Measurements from ENCODE around the gene KCNJ4. TPM values are rescaled to one million over a fixed set of nuclear protein-coding genes. Genes with fewer than 3 reads are reported as not detected.
"Not testable (repeated sequence)": the region's sequence is repeated elsewhere in the genome, so short reads cannot be mapped to it uniquely, and the experiment has no call there.

KCNJ4 gene
- total RNA-seq, 4 donors from 2014 or later: not detected

DNA sequence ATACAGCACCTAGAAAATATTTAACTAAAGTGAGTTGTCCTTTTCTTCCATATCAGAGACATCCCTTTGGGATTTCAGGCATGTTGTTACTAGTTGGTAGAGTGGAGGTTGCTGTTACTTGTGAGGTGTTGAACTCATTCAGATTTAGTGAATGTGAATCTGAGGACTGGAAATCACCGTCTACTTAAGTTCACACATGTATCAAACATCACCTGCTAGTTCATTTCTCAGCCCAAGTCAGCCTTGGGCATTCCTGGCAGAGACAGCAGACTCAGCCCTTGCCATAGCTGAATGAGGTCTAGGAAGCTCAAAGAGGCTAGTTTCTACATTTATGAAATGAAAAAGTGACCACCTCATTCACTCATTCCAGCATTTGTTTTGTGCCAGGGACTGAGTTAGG, 22.6 kb upstream of the KCNJ4 start:
- H3K4me1 ChIP-seq: no peaks in the 10 kb centered on the region
- H3K27me3 ChIP-seq: no peaks in the 10 kb centered on the region
- WGBS, 2 donors (ENCODE audit: low coverage in 1 of 2): no CpG with 5 or more reads among the region's 1 CpG
- H3K27ac ChIP-seq: no peak overlapping the region
- no peak for TF ChIP-seq EP300 (IDR thresholded peaks at IDR 0.05)
- no peak overlapping the region for H3K4me3 ChIP-seq
- no peaks in the 10 kb centered on the region for H3K9me3 ChIP-seq
- peaks cover 0 to 30% of the 10 kb centered on the region in 2 donors for H3K36me3 ChIP-seq
- no peak for ATAC-seq

DNA sequence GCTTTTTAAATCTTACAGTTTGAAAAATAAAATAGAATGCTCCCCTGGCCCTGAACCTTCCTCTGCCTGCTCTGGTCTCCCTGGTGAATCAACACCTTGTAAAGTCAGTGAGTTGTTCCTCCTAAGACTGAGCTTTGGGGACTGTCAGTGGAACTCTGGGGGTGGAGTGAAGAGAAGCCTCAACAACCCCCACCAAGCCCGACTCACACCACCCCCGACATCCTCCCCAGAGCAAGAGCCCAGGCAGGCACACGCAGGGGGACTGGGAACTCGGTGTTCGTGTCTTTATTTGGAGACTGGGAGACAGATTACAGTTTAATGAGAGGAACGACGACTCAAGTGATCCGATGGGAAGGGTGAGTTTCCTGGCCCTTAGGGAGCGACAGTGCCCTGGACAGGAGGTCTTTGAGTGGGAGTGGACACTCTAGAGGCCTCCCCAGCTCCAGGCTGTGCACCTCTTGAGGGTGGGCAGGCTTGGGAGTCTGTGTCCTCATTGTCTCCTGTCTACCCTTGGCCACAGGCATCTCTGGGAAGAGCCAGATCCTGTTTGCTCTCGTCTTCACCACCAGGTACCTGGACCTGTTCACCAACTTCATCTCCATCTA, 19.1 kb upstream of the KCNJ4 start:
- ATAC-seq: no peak
- WGBS, 2 donors (ENCODE audit: low coverage in 1 of 2): 76% methylated on average over 7 of the region's 10 CpGs; no CpG with 5 or more reads in 1 of the 2 donors
- Histone ChIP-seq H3K36me3 (no peaks in the 10 kb centered on the region), H3K27ac (no peak overlapping the region), H3K27me3 (no peaks in the 10 kb centered on the region), H3K9me3 (no peaks in the 10 kb centered on the region), H3K4me3 (no peak overlapping the region), H3K4me1 (peaks cover 0 to 3% (median 0%) of the 10 kb centered on the region in 3 donors)
- TF ChIP-seq POLR2AphosphoS5 (IDR thresholded peaks at IDR 0.05) (no peak), EP300 (IDR thresholded peaks at IDR 0.05) (no peak), POLR2A (IDR thresholded peaks at IDR 0.05) (no peak)
- TF ChIP-seq, protein P1, sequence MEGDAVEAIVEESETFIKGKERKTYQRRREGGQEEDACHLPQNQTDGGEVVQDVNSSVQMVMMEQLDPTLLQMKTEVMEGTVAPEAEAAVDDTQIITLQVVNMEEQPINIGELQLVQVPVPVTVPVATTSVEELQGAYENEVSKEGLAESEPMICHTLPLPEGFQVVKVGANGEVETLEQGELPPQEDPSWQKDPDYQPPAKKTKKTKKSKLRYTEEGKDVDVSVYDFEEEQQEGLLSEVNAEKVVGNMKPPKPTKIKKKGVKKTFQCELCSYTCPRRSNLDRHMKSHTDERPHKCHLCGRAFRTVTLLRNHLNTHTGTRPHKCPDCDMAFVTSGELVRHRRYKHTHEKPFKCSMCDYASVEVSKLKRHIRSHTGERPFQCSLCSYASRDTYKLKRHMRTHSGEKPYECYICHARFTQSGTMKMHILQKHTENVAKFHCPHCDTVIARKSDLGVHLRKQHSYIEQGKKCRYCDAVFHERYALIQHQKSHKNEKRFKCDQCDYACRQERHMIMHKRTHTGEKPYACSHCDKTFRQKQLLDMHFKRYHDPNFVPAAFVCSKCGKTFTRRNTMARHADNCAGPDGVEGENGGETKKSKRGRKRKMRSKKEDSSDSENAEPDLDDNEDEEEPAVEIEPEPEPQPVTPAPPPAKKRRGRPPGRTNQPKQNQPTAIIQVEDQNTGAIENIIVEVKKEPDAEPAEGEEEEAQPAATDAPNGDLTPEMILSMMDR (IDR thresholded peaks at IDR 0.05): no peak

DNA sequence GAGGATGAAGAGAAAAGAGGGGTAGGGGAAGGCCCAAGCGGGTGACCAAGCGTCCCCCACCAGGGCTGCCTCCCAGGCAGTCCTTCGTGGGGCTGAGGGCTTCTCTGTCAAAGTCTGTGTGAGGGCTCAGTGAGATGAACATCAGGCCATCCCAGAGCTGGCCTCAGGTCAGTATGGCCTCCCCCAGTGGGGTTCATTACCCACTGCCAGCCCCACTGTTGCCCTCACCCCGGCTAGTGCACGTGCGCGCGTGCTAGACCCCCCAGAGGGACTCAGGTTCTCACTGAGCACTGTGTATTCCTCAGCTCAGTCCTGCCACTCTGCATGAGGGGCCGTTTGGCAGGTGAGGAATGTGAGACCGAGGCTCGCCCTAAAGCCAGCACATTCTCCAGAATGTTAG, 16.2 kb upstream of the KCNJ4 start:
- Histone ChIP-seq H3K4me1 (peaks cover 0 to 25% (median 10%) of the 10 kb centered on the region in 3 donors), H3K36me3 (no peaks in the 10 kb centered on the region), H3K27ac (no peak overlapping the region), H3K27me3 (no peaks in the 10 kb centered on the region), H3K9me3 (no peaks in the 10 kb centered on the region), H3K4me3 (no peak overlapping the region)
- WGBS, 2 donors (ENCODE audit: low coverage in 1 of 2): 78 to 88% methylated on average over 3 to 4 of the region's 11 CpGs
- no peak for ATAC-seq
- TF ChIP-seq EP300 (IDR thresholded peaks at IDR 0.05) (no peak), POLR2AphosphoS5 (IDR thresholded peaks at IDR 0.05) (no peak), POLR2A (IDR thresholded peaks at IDR 0.05) (no peak)
- TF ChIP-seq, protein P1 (IDR thresholded peaks at IDR 0.05): no peak

DNA sequence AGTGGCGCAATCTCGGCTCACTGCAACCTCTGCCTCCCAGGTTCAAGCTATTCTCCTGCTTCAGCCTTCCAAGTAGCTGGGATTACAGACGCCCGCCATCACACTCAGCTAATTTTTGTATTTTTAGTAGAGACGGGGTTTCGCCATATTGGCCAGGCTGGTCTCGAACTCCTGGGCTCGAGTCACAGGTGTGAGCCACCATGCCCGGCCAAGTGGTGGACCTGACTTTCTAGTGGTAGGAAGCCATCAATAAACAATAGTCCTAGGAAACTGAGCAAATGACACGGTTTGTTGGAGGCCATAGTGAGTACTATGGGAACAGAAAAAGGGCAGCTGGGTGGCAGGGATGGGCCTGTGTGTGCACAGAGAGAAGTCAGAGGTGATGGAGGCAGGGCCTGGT, 15.2 kb upstream of the KCNJ4 start:
- not testable (repeated sequence) for ATAC-seq, H3K9me3 ChIP-seq, H3K4me3 ChIP-seq, H3K27ac ChIP-seq, H3K36me3 ChIP-seq
- H3K27me3 ChIP-seq: peaks cover 10% of the 10 kb centered on the region
- peaks cover 0 to 25% (median 10%) of the 10 kb centered on the region in 3 donors for H3K4me1 ChIP-seq
- WGBS, 2 donors (ENCODE audit: low coverage in 1 of 2): 87 to 90% methylated on average over 2 to 7 of the region's 10 CpGs

DNA sequence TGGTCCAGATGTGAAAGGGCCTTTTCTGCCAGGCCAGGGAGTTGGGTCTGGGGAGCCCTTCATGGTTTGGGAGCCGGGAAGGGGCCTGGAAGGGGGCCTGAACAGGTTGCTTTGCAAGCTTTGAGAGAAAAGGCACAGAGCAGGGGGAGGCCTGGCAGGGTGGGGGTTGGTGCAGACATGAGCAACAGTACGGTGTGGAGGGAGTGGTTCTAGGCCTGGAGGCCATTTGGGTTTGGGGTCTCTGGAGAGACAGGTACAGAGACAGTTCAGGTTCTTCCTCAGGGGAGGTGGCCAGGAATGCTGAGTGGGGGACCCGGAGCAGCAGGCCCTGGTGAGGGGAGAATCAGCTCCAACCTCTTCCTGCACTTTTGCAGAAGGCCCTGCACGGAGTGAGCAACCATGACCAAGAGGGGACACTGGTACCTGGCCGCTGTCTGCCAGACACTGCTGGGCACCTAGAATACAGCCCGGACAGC, 14.3 kb upstream of the KCNJ4 start:
- TF ChIP-seq, protein P1 (IDR thresholded peaks at IDR 0.05): no peak
- TF ChIP-seq POLR2AphosphoS5 (IDR thresholded peaks at IDR 0.05) (no peak), POLR2A (IDR thresholded peaks at IDR 0.05) (no peak), EP300 (IDR thresholded peaks at IDR 0.05) (no peak)
- WGBS, 2 donors (ENCODE audit: low coverage in 1 of 2): 93 to 100% methylated on average over 4 of the region's 6 CpGs
- no peaks in the 10 kb centered on the region for H3K9me3 ChIP-seq

More for the DNA sequence above, 14.3 kb upstream of the KCNJ4 start:
- Histone ChIP-seq H3K36me3 (no peaks in the 10 kb centered on the region), H3K27ac (no peak overlapping the region), H3K4me3 (no peak overlapping the region), H3K4me1 (peaks cover 0 to 25% (median 10%) of the 10 kb centered on the region in 3 donors), H3K27me3 (peaks cover 13% of the 10 kb centered on the region)
- ATAC-seq: no peak
